GM21447 (cell line): ENCODE data around the gene CD79B.
"Not testable (repeated sequence)": the region's sequence is repeated elsewhere in the genome, so short reads cannot be mapped to it uniquely, and the experiment has no call there.

ENCODE experiments used
- ATAC-seq: cut with Tn5 transposase; IDR thresholded peaks from one replicate; pipeline ENCODE4 v1.9.1; 2021; ENCODE audit not compliant: unreplicated experiment

CD79B gene

GRCh38 chr17:63934183-63935112 is 2.3 kb upstream of the CD79B start:
- ATAC-seq = no peak

- ATAC-seq = no peak
These were observed 1.5 kb upstream of the CD79B start for GRCh38 chr17:63933598-63933997.

GRCh38 chr17:63932721-63933120 is 590 bp upstream of the CD79B start:
- peak; percentile 15 for ATAC-seq

GRCh38 chr17:63930951-63931575 is 1.1 kb downstream of the CD79B start:
- peak; percentile 43 for ATAC-seq

GRCh38 chr17:63929860-63930766 is 2.0 kb downstream of the CD79B start:
- no peak for ATAC-seq

- no peak for ATAC-seq
These were observed 3.0 kb downstream of the CD79B start for GRCh38 chr17:63928966-63929695.

GRCh38 chr17:63928172-63928666 is 3.9 kb downstream of the CD79B start:
- no peak for ATAC-seq

- ATAC-seq = peak; percentile 28
These were observed 4.5 kb downstream of the CD79B start for GRCh38 chr17:63927464-63928171.

- no peak for ATAC-seq
These were observed 6.0 kb downstream of the CD79B start for GRCh38 chr17:63926164-63926563.

- ATAC-seq = peak; percentile 33
These were observed 6.5 kb downstream of the CD79B start for GRCh38 chr17:63925615-63926014.

- ATAC-seq = peak; percentile 69
These were observed 9.7 kb downstream of the CD79B start for GRCh38 chr17:63922402-63922801.

GRCh38 chr17:63920779-63921178 is 11.4 kb downstream of the CD79B start:
- ATAC-seq = not testable (repeated sequence)

- not testable (repeated sequence) for ATAC-seq
These were observed 12.1 kb downstream of the CD79B start for GRCh38 chr17:63920050-63920449.

- ATAC-seq = peak; percentile 42
These were observed 12.8 kb downstream of the CD79B start for GRCh38 chr17:63919311-63919723.

- not testable (repeated sequence) for ATAC-seq
These were observed 13.3 kb downstream of the CD79B start, which contains the start of gene GH1 for GRCh38 chr17:63918789-63919305. GH1 (minus strand) TSS chr17:63918839; CDS start chr17:63918776, 63 bp downstream.

GRCh38 chr17:63918305-63918704 is 13.8 kb downstream of the CD79B start:
- ATAC-seq = no peak

GRCh38 chr17:63917646-63918045 is 14.5 kb downstream of the CD79B start:
- no peak for ATAC-seq

- ATAC-seq = not testable (repeated sequence)
These were observed 14.9 kb downstream of the CD79B start for GRCh38 chr17:63917206-63917605.

- ATAC-seq = no peak
These were observed 15.5 kb downstream of the CD79B start for GRCh38 chr17:63916566-63917185.
